IMR-90 (cell line): ENCODE results near the gene LRP3. TPM values are rescaled to one million over a fixed set of nuclear protein-coding genes. Genes with fewer than 3 reads are reported as not detected.
A peak's percentile ranks its signal among the peaks of the same experiment; 100 is the strongest.

Source experiments
- ATAC-seq: fragments of 200-7000 bp; cut with Tn5 transposase; 2 replicates; pipeline ENCODE4 v1.9.1; 2020; ENCODE audit warnings: low read depth, mild to moderate bottlenecking, moderate library complexity
- BruUV-seq: library from RNA; stranded (reverse); fragments of 400-500 nt; replicated peaks from 2 replicates; lab custom pipeline; 2021; lab: Mats Ljungman, UMichigan
- CTCF ChIA-PET: fragments of 300-600 bp; formaldehyde crosslinking; extraction: SDS; loops from one replicate; lab custom pipeline; 2021; ENCODE audit warnings: antibody characterized with exemption; lab: Yijun Ruan, JAX
- POLR2A ChIA-PET: fragments of 300-600 bp; sonication (Branson Sonifier 250); formaldehyde crosslinking; loops from one replicate; lab custom pipeline; 2022; ENCODE audit warnings: antibody characterized with exemption; ENCODE audit not compliant: unreplicated experiment; lab: Charles Lee
- DNase-seq: peaks from one replicate; pipeline ENCODE4 v3.0.0; 2013
- H2AFZ ChIP-seq: replicated peaks from 2 replicates; pipeline ENCODE3; 2013; ENCODE audit warnings: low read length, mild to moderate bottlenecking; ENCODE audit not compliant: poor library complexity
- H2AK5ac ChIP-seq: 2 replicates; pipeline ENCODE4 v1.6.1; 2013; ENCODE audit warnings: low read depth, low read length, inconsistent platforms
- H2AK9ac ChIP-seq: replicated peaks from 2 replicates; pipeline ENCODE3; 2013; ENCODE audit warnings: mild to moderate bottlenecking, low read depth, low read length, moderate library complexity; ENCODE audit not compliant: poor library complexity
- H2BK120ac ChIP-seq: 2 replicates; pipeline ENCODE4 v1.6.1; 2013; ENCODE audit warnings: low read depth, low read length, inconsistent platforms
- H2BK15ac ChIP-seq: 3 replicates; pipeline ENCODE4 v1.6.1; 2013; ENCODE audit warnings: low read depth, low read length, inconsistent platforms
- H2BK20ac ChIP-seq: 2 replicates; pipeline ENCODE4 v1.6.1; 2013; ENCODE audit warnings: low read depth, mild to moderate bottlenecking, inconsistent platforms, low read length, moderate library complexity
- H2BK5ac ChIP-seq: 2 replicates; pipeline ENCODE4 v1.6.1; 2013; ENCODE audit warnings: mild to moderate bottlenecking, low read depth, low read length, inconsistent platforms; ENCODE audit not compliant: poor library complexity, severe bottlenecking
- H3K14ac ChIP-seq: replicated peaks from 2 replicates; pipeline ENCODE4 v1.6.1; 2013; ENCODE audit warnings: low read depth, low read length, inconsistent platforms
- H3K18ac ChIP-seq: 2 replicates; pipeline ENCODE4 v1.6.1; 2013; ENCODE audit warnings: low read depth, low read length, control low read depth
- H3K23ac ChIP-seq: 2 replicates; pipeline ENCODE4 v1.6.1; 2013; ENCODE audit warnings: low read depth, low read length, inconsistent platforms
- H3K27ac ChIP-seq: 2 replicates; pipeline ENCODE4 v1.5.1; 2013; ENCODE audit warnings: mild to moderate bottlenecking, control low read depth, low read length; ENCODE audit not compliant: insufficient read depth
- H3K27me3 ChIP-seq: 2 replicates; pipeline ENCODE4 v1.6.1; 2013; ENCODE audit warnings: low read length; ENCODE audit not compliant: control insufficient read depth, insufficient read depth
- H3K36me3 ChIP-seq: 2 replicates; pipeline ENCODE4 v1.6.1; 2013; ENCODE audit warnings: low read length, mixed read lengths; ENCODE audit not compliant: control insufficient read depth, insufficient read depth
- H3K4ac ChIP-seq: 2 replicates; pipeline ENCODE4 v1.6.1; 2013; ENCODE audit warnings: low read depth, low read length, inconsistent platforms
- H3K4me1 ChIP-seq: 2 replicates; pipeline ENCODE4 v1.6.1; 2013; ENCODE audit warnings: low read length, mixed read lengths; ENCODE audit not compliant: control insufficient read depth, insufficient read depth
- H3K4me2 ChIP-seq: 2 replicates; pipeline ENCODE4 v1.6.1; 2013; ENCODE audit warnings: low read depth, mild to moderate bottlenecking, control low read depth, low read length, moderate library complexity
- H3K4me3 ChIP-seq: 2 replicates; pipeline ENCODE4 v1.5.1; 2013; ENCODE audit warnings: low read depth, mild to moderate bottlenecking, control low read depth, low read length, moderate library complexity; ENCODE audit not compliant: insufficient read depth
- H3K56ac ChIP-seq: 2 replicates; pipeline ENCODE4 v1.6.1; 2013; ENCODE audit warnings: low read length, inconsistent platforms; ENCODE audit not compliant: insufficient read depth; ENCODE audit errors: extremely low read depth
- H3K79me1 ChIP-seq, 2 experiments: 2 replicates each; pipeline ENCODE4 v1.6.1; 2013; ENCODE audit warnings: low read length in 2 of 2, inconsistent platforms in 1 of 2, low read depth in 1 of 2
- H3K9ac ChIP-seq: 2 replicates; pipeline ENCODE4 v1.6.1; 2013; ENCODE audit warnings: low read depth, low read length, control low read depth
- H3K9me1 ChIP-seq: 2 replicates; pipeline ENCODE4 v1.6.1; 2013; ENCODE audit warnings: low read length, inconsistent platforms; ENCODE audit not compliant: insufficient read depth
- H3K9me3 ChIP-seq: 2 replicates; pipeline ENCODE4 v1.6.1; 2013; ENCODE audit warnings: low read length; ENCODE audit not compliant: control insufficient read depth, insufficient read depth
- H4K20me1 ChIP-seq: 2 replicates; pipeline ENCODE4 v1.6.1; 2013; ENCODE audit warnings: low read length, inconsistent platforms; ENCODE audit not compliant: insufficient read depth
- H4K5ac ChIP-seq: 2 replicates; pipeline ENCODE4 v1.6.1; 2013; ENCODE audit warnings: mild to moderate bottlenecking, low read depth, low read length, control low read depth
- H4K8ac ChIP-seq, 2 experiments: 2 replicates each; pipeline ENCODE4 v1.6.1; 2013; ENCODE audit warnings: low read depth in 2 of 2, low read length in 2 of 2, control low read depth in 1 of 2, inconsistent platforms in 1 of 2
- H4K91ac ChIP-seq: 2 replicates; pipeline ENCODE4 v1.6.1; 2013; ENCODE audit warnings: low read depth, low read length, inconsistent platforms; ENCODE audit not compliant: insufficient read depth
- BHLHE40 ChIP-seq: fragments of 150-350 bp; IDR thresholded peaks from 2 replicates; pipeline ENCODE4 v1.6.1; 2016; ENCODE audit warnings: mild to moderate bottlenecking, low read depth, low read length
- CEBPB ChIP-seq: IDR thresholded peaks from 2 replicates; pipeline ENCODE4 v1.6.1; 2012; ENCODE audit warnings: low read depth, low read length, improper control_type of control experiment
- CHD1 ChIP-seq: IDR thresholded peaks from 2 replicates; pipeline ENCODE4 v1.6.1; 2012; ENCODE audit warnings: low read depth, low read length, improper control_type of control experiment
- CTCF ChIP-seq: conservative IDR thresholded peaks from 2 replicates; pipeline ENCODE4 v1.5.1; 2012; ENCODE audit warnings: mild to moderate bottlenecking, low read depth, low read length, improper control_type of control experiment
- ELK1 ChIP-seq: fragments of 150-350 bp; IDR thresholded peaks from 2 replicates; pipeline ENCODE4 v1.6.1; 2016; ENCODE audit warnings: low read depth, mild to moderate bottlenecking, low read length, moderate library complexity, borderline replicate concordance
- FOS ChIP-seq: fragments of 150-350 bp; IDR thresholded peaks from 2 replicates; pipeline ENCODE4 v1.6.1; 2016; ENCODE audit warnings: low read depth, low read length
- MAFK ChIP-seq: IDR thresholded peaks from 2 replicates; pipeline ENCODE4 v1.6.1; 2012; ENCODE audit warnings: low read depth, low read length, improper control_type of control experiment
- MAZ ChIP-seq: IDR thresholded peaks from 2 replicates; pipeline ENCODE4 v1.6.1; 2012; ENCODE audit warnings: low read depth, mild to moderate bottlenecking, low read length, improper control_type of control experiment, moderate library complexity, borderline replicate concordance
- MXI1 ChIP-seq: IDR thresholded peaks from 2 replicates; pipeline ENCODE4 v1.6.1; 2012; ENCODE audit warnings: low read depth, mild to moderate bottlenecking, low read length, moderate library complexity, borderline replicate concordance
- NFE2L2 ChIP-seq: fragments of 150-350 bp; IDR thresholded peaks from 2 replicates; pipeline ENCODE4 v1.6.1; 2016; ENCODE audit warnings: low read depth, mild to moderate bottlenecking, low read length
- POLR2A ChIP-seq: IDR thresholded peaks from 2 replicates; pipeline ENCODE4 v1.6.1; 2012; ENCODE audit warnings: mild to moderate bottlenecking, low read depth, low read length
- RAD21 ChIP-seq: IDR thresholded peaks from 2 replicates; pipeline ENCODE4 v1.6.1; 2012; ENCODE audit warnings: low read length, improper control_type of control experiment
- RCOR1 ChIP-seq: IDR thresholded peaks from 2 replicates; pipeline ENCODE4 v1.6.1; 2012; ENCODE audit warnings: mild to moderate bottlenecking, low read length, improper control_type of control experiment; ENCODE audit not compliant: insufficient replicate concordance
- RFX5 ChIP-seq: IDR thresholded peaks from 2 replicates; pipeline ENCODE4 v1.8.0; 2012; ENCODE audit warnings: low read depth, mild to moderate bottlenecking, low read length, moderate library complexity
- SMC3 ChIP-seq: fragments of 150-350 bp; IDR thresholded peaks from 2 replicates; pipeline ENCODE4 v1.6.1; 2016; ENCODE audit warnings: low read depth, mild to moderate bottlenecking, antibody characterized with exemption, low read length, moderate library complexity
- USF2 ChIP-seq: fragments of 150-350 bp; IDR thresholded peaks from 2 replicates; pipeline ENCODE4 v1.6.1; 2017; ENCODE audit warnings: mild to moderate bottlenecking, antibody characterized with exemption, low read length, low read depth
- WGBS, 2 experiments: methylation state at CpG; one replicate each; pipeline versions ENCODE4 v1.1.5 to v1.1.7; 2013; ENCODE audit warnings: missing lambda C conversion rate in 2 of 2; ENCODE audit not compliant: insufficient read length in 1 of 2; ENCODE audit errors: extremely low coverage in 2 of 2; 5-methylcytosine and 5-hydroxymethylcytosine counted together
- dilution Hi-C: fragments of 300-500 bp; cut with HindIII; formaldehyde crosslinking; loops from one replicate; pipeline ENCODE4 v1.14.3; 2018; ENCODE audit warnings: low sequenced_read_pairs; ENCODE audit not compliant: unreplicated experiment
- in situ Hi-C: fragments of 300-500 bp; cut with MboI; formaldehyde crosslinking; loops from 3 replicates; pipeline ENCODE4 v1.14.3; 2019; ENCODE audit warnings: low sequenced_read_pairs, inconsistent platforms, mixed read lengths
- intact Hi-C: fragments of 100-400 bp; cut with micrococcal nuclease; formaldehyde crosslinking; loops from 2 replicates; pipeline ENCODE4 v1.10.0; 2022
- polyA plus RNA-seq, 3 experiments: library from polyadenylated mRNA; depleted of rRNA; stranded (reverse); fragments of >200 nt; gene quantifications; 2 replicates each; pipeline ENCODE4 v1.2.3, GENCODE V29; 2012; ENCODE audit warnings: low replicate concordance in 1 of 3
- total RNA-seq: library from RNA; depleted of rRNA; stranded (reverse); fragments of >200 nt; gene quantifications from 2 replicates; pipeline ENCODE4 v1.2.3, GENCODE V29; 2012

Gene LRP3
- total and polyA plus RNA-seq, 2 of the 4 experiments (the other 2 are of a cell fraction) = 8.4 to 20.2 TPM

- dilution Hi-C loops (no loop called here), in situ Hi-C loops (no loop called here), intact Hi-C loops (no loop called here)
- H2BK120ac ChIP-seq = no peak within 1 kb of the TSS
- H4K91ac ChIP-seq = no peak within 1 kb of the TSS
- no peak within 1 kb of the TSS for H2AK5ac ChIP-seq
- no peak within 1 kb of the TSS for H4K8ac ChIP-seq
- H3K56ac ChIP-seq = no peak within 1 kb of the TSS
- H3K4ac ChIP-seq = no peak within 1 kb of the TSS
- no peak within 1 kb of the TSS for H4K5ac ChIP-seq
- BruUV-seq = no TSS peak
- no peak within 1 kb of the TSS for H3K14ac ChIP-seq
- no peak within 1 kb of the TSS for H3K9ac ChIP-seq
- no peak within 1 kb of the TSS for H2BK15ac ChIP-seq
- peaks cover 13% of the 10 kb centered on the region for H3K9me3 ChIP-seq
- ATAC-seq = peak; percentile 27
- H2AK9ac ChIP-seq = no peak within 1 kb of the TSS
- TF ChIP-seq POLR2A (no peak), NFE2L2 (no peak), MAZ (no peak), RCOR1 (no peak), CTCF (no peak), CEBPB (no peak), RAD21 (no peak), USF2 (no peak), ELK1 (no peak), MAFK (no peak), RFX5 (no peak), CHD1 (no peak), FOS (no peak), SMC3 (no peak), BHLHE40 (no peak), MXI1 (no peak)
- peaks cover 69% of the 10 kb centered on the region for H3K27me3 ChIP-seq
- H3K79me1 ChIP-seq = no peaks in the 10 kb centered on the region
- no peaks in the 10 kb centered on the region for H3K36me3 ChIP-seq
- CTCF ChIA-PET = interaction anchor here (0.7 kb wide), 1 partner anchor 10 kb away, joined by 3 read pairs; no protein-coding TSS in a partner anchor
- H3K27ac ChIP-seq = no peak within 1 kb of the TSS
- POLR2A ChIA-PET = no interaction called here
- no peak within 1 kb of the TSS for H3K18ac ChIP-seq
- no peak within 1 kb of the TSS for H2BK5ac ChIP-seq
- no peaks in the 10 kb centered on the region for H4K20me1 ChIP-seq
- H2AFZ ChIP-seq = peak within 1 kb of the TSS; percentile 51
- WGBS, 2 experiments = 2% methylated on average over 34 of the region's 62 CpGs; no CpG with 5 or more reads in 1 of the 2 experiments
- H3K9me1 ChIP-seq = no peaks in the 10 kb centered on the region
- no peak within 1 kb of the TSS for H2BK20ac ChIP-seq
- peak within 1 kb of the TSS; percentile 21; the same call in 1 of the 2 replicates for H3K4me3 ChIP-seq
- H3K4me2 ChIP-seq = no peak within 1 kb of the TSS
- H3K23ac ChIP-seq = no peak within 1 kb of the TSS
- H3K4me1 ChIP-seq = no peaks in the 10 kb centered on the region; the same call in 1 of the 2 replicates
- DNase-seq = no peak
These were observed 31.4 kb downstream of the LRP3 start, which contains the start of gene SLC7A10 for GRCh38 chr19:33225458-33225926. SLC7A10 (minus strand) TSS chr19:33225850; CDS start chr19:33225703, 147 bp downstream.
